ENCODE measurements around the gene ZNF362. TPM values are rescaled to one million over a fixed set of nuclear protein-coding genes. Genes with fewer than 3 reads are reported as not detected.

The ZNF362 gene
- total and polyA plus RNA-seq, 2 of the 13 experiments (the other 11 are each of a cell fraction or from before 2014, with no cell fraction given) = 8.3 to 14.2 TPM

- TF ChIP-seq IRX3 (CRISPR knock-in tag; IDR thresholded peaks at IDR 0.05; ENCODE audit: borderline replicate concordance, low read depth) (no peak), TEAD2 (CRISPR knock-in tag; IDR thresholded peaks at IDR 0.05) (no peak), ZNF292 (CRISPR knock-in tag; IDR thresholded peaks at IDR 0.05; ENCODE audit: borderline replicate concordance, low read depth) (no peak; the same call in 1 of the 2 replicates), IKZF1 (IDR thresholded peaks at IDR 0.05) (no peak), DDIT3 (CRISPR knock-in tag; IDR thresholded peaks at IDR 0.05) (no peak), SOX6 (IDR thresholded peaks at IDR 0.05) (no peak), SOX6 (CRISPR knock-in tag; IDR thresholded peaks at IDR 0.05) (peak; percentile 44; the same call in 1 of the 2 replicates), MAFK (conservative IDR thresholded peaks at IDR 0.05 in 1 of 2, IDR thresholded peaks at IDR 0.05 in 1 of 2; ENCODE audit: low read length in 2 of 2) (no peak), SMAD1 (CRISPR knock-in tag; IDR thresholded peaks at IDR 0.05; ENCODE audit: borderline replicate concordance, low read depth) (no peak), ZSCAN25 (CRISPR knock-in tag; IDR thresholded peaks at IDR 0.05) (no peak), ZNF24 (IDR thresholded peaks at IDR 0.05) (peak; percentile 88), YEATS2 (CRISPR knock-in tag; IDR thresholded peaks at IDR 0.05; ENCODE audit: borderline replicate concordance) (peak; percentile 21; the same call in 1 of the 2 replicates), FOXA1 (IDR thresholded peaks at IDR 0.05) (no peak), FOXA1 (CRISPR knock-in tag; IDR thresholded peaks at IDR 0.05) (0 out of 2 replicates have a peak, but pooled peaks have one; percentile 7), ISL2 (CRISPR knock-in tag; IDR thresholded peaks at IDR 0.05) (0 out of 2 replicates have a peak, but pooled peaks have one; percentile 45), ZNF382 (CRISPR knock-in tag; IDR thresholded peaks at IDR 0.05; ENCODE audit: borderline replicate concordance) (no peak), CREM (IDR thresholded peaks at IDR 0.05) (0 out of 2 replicates have a peak, but pooled peaks have one; percentile 43), CREM (CRISPR knock-in tag; IDR thresholded peaks at IDR 0.05) (no peak), ZBTB21 (CRISPR knock-in tag; IDR thresholded peaks at IDR 0.05) (peak; percentile 83), ZNF383 (CRISPR knock-in tag; IDR thresholded peaks at IDR 0.05; ENCODE audit: borderline replicate concordance) (no peak), ZNF567 (CRISPR knock-in tag; IDR thresholded peaks at IDR 0.05; ENCODE audit: borderline replicate concordance) (0 out of 2 replicates have a peak, but pooled peaks have one; percentile 29), ZMYM2 (CRISPR knock-in tag; IDR thresholded peaks at IDR 0.05) (peak; percentile 58; the same call in 1 of the 2 replicates), FOXK1 (CRISPR knock-in tag; IDR thresholded peaks at IDR 0.05; ENCODE audit: borderline replicate concordance, low read depth) (no peak), ZZZ3 (CRISPR knock-in tag; IDR thresholded peaks at IDR 0.05; ENCODE audit: borderline replicate concordance) (no peak), TCF7 (IDR thresholded peaks at IDR 0.05; ENCODE audit: low read depth) (peak; percentile 30; the same call in 1 of the 2 replicates), ZNF772 (CRISPR knock-in tag; IDR thresholded peaks at IDR 0.05) (no peak), SRSF1 (optimal IDR thresholded peaks at IDR 0.05; ENCODE audit: low read depth, low read length) (no peak), JUND (CRISPR knock-in tag; IDR thresholded peaks at IDR 0.05) (no peak), TBL1XR1 (IDR thresholded peaks at IDR 0.05; ENCODE audit: borderline replicate concordance, low read length, partially characterized antibody) (no peak), ZNF670 (CRISPR knock-in tag; IDR thresholded peaks at IDR 0.05; ENCODE audit: borderline replicate concordance) (no peak), HNF1B (CRISPR knock-in tag; IDR thresholded peaks at IDR 0.05) (no peak), ZMYM3 (CRISPR knock-in tag; IDR thresholded peaks at IDR 0.05) (peak; percentile 77)
Measured at GRCh38 chr1:33244143-33244808, 12.0 kb upstream of the ZNF362 start (continued).

Measured in HepG2 (cell line).